ENCODE measurements around the gene PSMC5. TPM values are rescaled to one million over a fixed set of nuclear protein-coding genes. Genes with fewer than 3 reads are reported as not detected.

Gene PSMC5
- total and polyA plus RNA-seq, 10 of the 15 experiments (the other 5 are each of a cell fraction or from before 2014, with no cell fraction given) = 55.0 to 266 (median 148) TPM

DNA sequence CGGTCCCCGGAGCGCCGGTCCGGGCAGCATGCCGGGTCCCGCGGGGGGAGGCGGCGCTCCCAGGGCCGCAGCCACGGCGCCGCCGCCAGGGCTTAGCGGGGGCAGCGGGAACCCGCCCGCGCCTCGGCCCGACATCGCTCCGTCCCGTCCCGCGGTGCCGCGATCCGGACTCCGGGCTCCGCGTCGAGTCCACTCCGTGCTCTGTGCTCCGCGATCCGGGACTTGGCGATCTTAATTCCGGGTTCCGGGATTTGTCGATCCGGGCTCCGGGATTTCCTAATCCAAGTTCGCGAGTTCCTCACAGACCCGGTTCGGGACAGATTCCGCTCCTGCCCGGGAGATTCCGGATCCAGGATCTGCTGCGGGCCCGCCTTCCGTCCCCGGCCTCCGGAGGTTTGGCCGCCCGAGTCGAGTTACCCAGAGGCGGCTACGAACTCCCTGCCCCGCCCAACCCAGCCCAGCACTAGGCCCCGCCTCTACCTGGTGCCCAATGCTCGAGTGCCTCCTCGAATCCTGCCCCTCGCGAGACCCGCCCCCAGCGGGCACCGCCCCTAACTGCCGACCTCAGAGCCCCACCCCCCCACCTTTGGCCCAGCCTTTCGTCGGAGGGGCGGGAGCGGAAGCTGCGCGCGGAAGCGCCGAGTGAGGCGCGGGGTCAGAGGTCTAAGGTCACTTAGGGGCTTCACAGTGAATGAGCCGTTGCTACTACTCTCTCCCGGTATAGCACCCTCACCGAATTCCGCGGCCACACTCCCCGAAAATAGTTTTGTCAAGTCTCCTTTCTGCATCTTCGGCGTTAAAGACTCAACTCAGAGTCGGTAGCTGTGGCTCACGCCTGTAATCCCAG, 15.5 kb downstream of the PSMC5 start, which contains the start of gene SMARCD2 (continued):
- TF ChIP-seq, protein P1, sequence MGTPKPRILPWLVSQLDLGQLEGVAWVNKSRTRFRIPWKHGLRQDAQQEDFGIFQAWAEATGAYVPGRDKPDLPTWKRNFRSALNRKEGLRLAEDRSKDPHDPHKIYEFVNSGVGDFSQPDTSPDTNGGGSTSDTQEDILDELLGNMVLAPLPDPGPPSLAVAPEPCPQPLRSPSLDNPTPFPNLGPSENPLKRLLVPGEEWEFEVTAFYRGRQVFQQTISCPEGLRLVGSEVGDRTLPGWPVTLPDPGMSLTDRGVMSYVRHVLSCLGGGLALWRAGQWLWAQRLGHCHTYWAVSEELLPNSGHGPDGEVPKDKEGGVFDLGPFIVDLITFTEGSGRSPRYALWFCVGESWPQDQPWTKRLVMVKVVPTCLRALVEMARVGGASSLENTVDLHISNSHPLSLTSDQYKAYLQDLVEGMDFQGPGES (IDR thresholded peaks at IDR 0.05) = no peak
- TF ChIP-seq BCL3 (IDR thresholded peaks at IDR 0.05; ENCODE audit: borderline replicate concordance, insufficient read depth, low read depth, low read length, poor library complexity, severe bottlenecking) (peak; percentile 51), EGR1 (IDR thresholded peaks at IDR 0.05; ENCODE audit: borderline replicate concordance in 1 of 2, low read depth in 2 of 2, low read length in 2 of 2) (peak in 1 of 2 experiments; percentile 76; a peak in 2 of 3 replicates), STAT1 (conservative IDR thresholded peaks at IDR 0.05) (peak; percentile 95), REST (IDR thresholded peaks at IDR 0.05; ENCODE audit: low read depth, low read length) (no peak), ZNF24 (IDR thresholded peaks at IDR 0.05) (peak; percentile 67; the same call in 1 of the 2 replicates)
